Caco-2 (cell line): ENCODE data around the gene SSTR5. TPM values are rescaled to one million over a fixed set of nuclear protein-coding genes. Genes with fewer than 3 reads are reported as not detected.

Source experiments
- BruUV-seq: library from RNA; stranded (reverse); fragments of 400-500 nt; replicated peaks from 2 replicates; lab custom pipeline; 2021; lab: Mats Ljungman, UMichigan
- CTCF ChIA-PET: fragments of 300-600 bp; sonication (Branson Sonifier 250); formaldehyde crosslinking; loops from one replicate; lab custom pipeline; 2022; ENCODE audit warnings: antibody characterized with exemption; lab: Charles Lee
- POLR2A ChIA-PET: fragments of 300-600 bp; sonication (Branson Sonifier 250); formaldehyde crosslinking; loops from one replicate; lab custom pipeline; 2022; ENCODE audit warnings: antibody characterized with exemption; lab: Charles Lee
- DNase-seq, 2 experiments: peaks; one replicate each; pipeline versions ENCODE4 v3.0.0 to v3.0.0-alpha.2; 2020 to 2022
- H3K27me3 ChIP-seq: replicated peaks from 2 replicates; pipeline ENCODE4 v1.6.0; 2011; ENCODE audit warnings: low read length; ENCODE audit not compliant: control insufficient read depth, insufficient read depth
- H3K36me3 ChIP-seq: 2 replicates; pipeline ENCODE4 v1.5.1; 2011; ENCODE audit warnings: low read length; ENCODE audit not compliant: control insufficient read depth, insufficient read depth
- H3K4me1 ChIP-seq: fragments of 250-450 bp; sonication (Bioruptor Pico); 2 replicates; pipeline ENCODE4 v1.5.1; 2020; ENCODE audit warnings: mild to moderate bottlenecking
- H3K4me3 ChIP-seq: 2 replicates; pipeline ENCODE4 v1.5.1; 2011; ENCODE audit warnings: low read depth, mild to moderate bottlenecking, control low read depth, low read length
- H3K9me3 ChIP-seq: fragments of 250-450 bp; sonication (Bioruptor Pico); 2 replicates; pipeline ENCODE4 v1.5.1; 2020; ENCODE audit warnings: mild to moderate bottlenecking, moderate library complexity
- H3K27ac Mint-ChIP-seq: one replicate; pipeline ENCODE4 v1.8.0; 2022; ENCODE audit warnings: mixed read lengths; ENCODE audit not compliant: unreplicated experiment
- H3K27me3 Mint-ChIP-seq: one replicate; pipeline ENCODE4 v1.8.0; 2022; ENCODE audit warnings: mixed read lengths; ENCODE audit not compliant: insufficient read depth, unreplicated experiment
- H3K36me3 Mint-ChIP-seq: one replicate; pipeline ENCODE4 v1.8.0; 2022; ENCODE audit warnings: mild to moderate bottlenecking, mixed read lengths; ENCODE audit not compliant: insufficient read depth, unreplicated experiment
- H3K4me1 Mint-ChIP-seq: one replicate; pipeline ENCODE4 v1.8.0; 2022; ENCODE audit warnings: low read depth, mixed read lengths; ENCODE audit not compliant: unreplicated experiment
- H3K4me3 Mint-ChIP-seq: one replicate; pipeline ENCODE4 v1.8.0; 2022; ENCODE audit warnings: mild to moderate bottlenecking, moderate library complexity, mixed read lengths; ENCODE audit not compliant: unreplicated experiment
- H3K9me3 Mint-ChIP-seq: one replicate; pipeline ENCODE4 v1.8.0; 2022; ENCODE audit warnings: mixed read lengths; ENCODE audit not compliant: unreplicated experiment
- CTCF ChIP-seq, 2 experiments: fragments of 200-600 bp in 1 of 2; IDR thresholded peaks; 1 replicate in 1 of 2; 2 replicates in 1 of 2; pipeline versions ENCODE4 v1.5.1 to v1.8.0; 2011 to 2022; ENCODE audit warnings: antibody characterized with exemption in 1 of 2, control low read depth in 1 of 2, inconsistent platforms in 1 of 2, low read depth in 1 of 2, low read length in 1 of 2, mild to moderate bottlenecking in 1 of 2, moderate library complexity in 1 of 2; ENCODE audit not compliant: insufficient read depth in 1 of 2, severe bottlenecking in 1 of 2, unreplicated experiment in 1 of 2
- intact Hi-C: fragments of 100-400 bp; cut with micrococcal nuclease; formaldehyde crosslinking; loops from one replicate; pipeline ENCODE4 v1.10.0; 2022; ENCODE audit not compliant: unreplicated experiment
- total RNA-seq: library from RNA; stranded (reverse); gene quantifications from 2 replicates; pipeline ENCODE4 v1.2.3, GENCODE V29; 2022

Gene SSTR5
- total RNA-seq, 1 experiment from 2014 or later, result 0.23 TPM

GRCh38 chr16:1094124-1094479 is 21.6 kb downstream of the SSTR5 start:
- POLR2A ChIA-PET, result no interaction called here
- Mint-ChIP-seq H3K4me3 (no peak overlapping the region), H3K27ac (no peak overlapping the region), H3K9me3 (no peaks in the 10 kb centered on the region), H3K27me3 (no peaks in the 10 kb centered on the region), H3K36me3 (peaks cover 9% of the 10 kb centered on the region), H3K4me1 (no peaks in the 10 kb centered on the region)
- Histone ChIP-seq H3K9me3 (no peaks in the 10 kb centered on the region), H3K4me3 (no peak overlapping the region), H3K27me3 (no peaks in the 10 kb centered on the region), H3K4me1 (peaks cover 18% of the 10 kb centered on the region), H3K36me3 (no peaks in the 10 kb centered on the region)
- no peak for DNase-seq
- no TSS peak for BruUV-seq
- intact Hi-C loops, result no loop called here
- CTCF ChIA-PET, result no interaction called here
- TF ChIP-seq CTCF (IDR thresholded peaks at IDR 0.05; ENCODE audit: insufficient read depth in 1 of 2, low read depth in 1 of 2, low read length in 1 of 2, severe bottlenecking in 1 of 2, unreplicated experiment in 1 of 2), result no peak

GRCh38 chr16:1094601-1095449 is 22.3 kb downstream of the SSTR5 start:
- Mint-ChIP-seq H3K27ac (no peak overlapping the region), H3K9me3 (no peaks in the 10 kb centered on the region), H3K27me3 (no peaks in the 10 kb centered on the region), H3K36me3 (peaks cover 9% of the 10 kb centered on the region), H3K4me1 (no peaks in the 10 kb centered on the region), H3K4me3 (no peak overlapping the region)
- no peaks in the 10 kb centered on the region for H3K9me3 ChIP-seq
- DNase-seq, result no peak
- no peaks in the 10 kb centered on the region for H3K27me3 ChIP-seq
- no peak overlapping the region for H3K4me3 ChIP-seq
- H3K4me1 ChIP-seq, result peaks cover 12% of the 10 kb centered on the region
- POLR2A ChIA-PET, result no interaction called here
- no TSS peak for BruUV-seq
- CTCF ChIA-PET, result interaction anchor here (2.1 kb wide), 1 partner anchor 38 kb away, joined by 6 read pairs; no protein-coding TSS in a partner anchor
- intact Hi-C loops, result no loop called here
- TF ChIP-seq CTCF (IDR thresholded peaks at IDR 0.05; ENCODE audit: insufficient read depth in 1 of 2, low read depth in 1 of 2, low read length in 1 of 2, severe bottlenecking in 1 of 2, unreplicated experiment in 1 of 2), result no peak
- no peaks in the 10 kb centered on the region for H3K36me3 ChIP-seq

- Histone ChIP-seq H3K27me3 (no peaks in the 10 kb centered on the region), H3K4me3 (no peak overlapping the region), H3K36me3 (no peaks in the 10 kb centered on the region), H3K4me1 (peaks cover 18% of the 10 kb centered on the region), H3K9me3 (no peaks in the 10 kb centered on the region)
- H3K36me3 Mint-ChIP-seq, result peaks cover 9% of the 10 kb centered on the region
- intact Hi-C loops, result no loop called here
- no peak overlapping the region for H3K27ac Mint-ChIP-seq
- no peaks in the 10 kb centered on the region for H3K27me3 Mint-ChIP-seq
- POLR2A ChIA-PET, result no interaction called here
- no peaks in the 10 kb centered on the region for H3K9me3 Mint-ChIP-seq
- H3K4me3 Mint-ChIP-seq, result no peak overlapping the region
- H3K4me1 Mint-ChIP-seq, result no peaks in the 10 kb centered on the region
- BruUV-seq, result no TSS peak
- CTCF ChIA-PET, result interaction anchor here (2.1 kb wide), 1 partner anchor 39 kb away, joined by 6 read pairs; no protein-coding TSS in a partner anchor
- no peak for TF ChIP-seq CTCF (IDR thresholded peaks at IDR 0.05; ENCODE audit: insufficient read depth in 1 of 2, low read depth in 1 of 2, low read length in 1 of 2, severe bottlenecking in 1 of 2, unreplicated experiment in 1 of 2)
- no peak for DNase-seq
These were observed 23.1 kb downstream of the SSTR5 start for GRCh38 chr16:1095450-1096168.
